ENCODE data around the gene LFNG. TPM values are rescaled to one million over a fixed set of nuclear protein-coding genes. Genes with fewer than 3 reads are reported as not detected.

The LFNG gene
- total and polyA plus RNA-seq, 2 donors (not counting 1 experiment from before 2014, with no cell fraction given) = 73.3 to 208 TPM

DNA sequence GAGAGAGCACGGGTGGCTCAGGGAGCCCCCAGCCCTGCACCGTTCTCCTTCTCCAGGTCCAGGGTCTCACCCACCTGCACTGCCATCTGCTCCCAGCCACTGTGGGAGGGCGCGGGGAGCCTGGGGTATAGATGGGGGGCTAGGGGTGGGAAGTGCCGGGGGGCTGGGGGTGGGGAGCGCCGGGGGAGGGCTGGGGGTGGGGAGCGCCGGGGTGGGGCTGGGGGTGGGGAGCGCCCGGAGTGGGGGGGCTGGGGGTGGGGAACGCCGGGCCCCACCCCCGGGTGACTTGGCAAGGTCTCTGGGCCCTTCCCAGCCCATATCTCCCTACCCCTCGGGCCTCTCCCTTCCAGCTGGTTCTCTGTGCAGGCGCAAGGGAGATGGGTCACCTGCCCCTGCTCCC, 43.3 kb upstream of the LFNG start, which contains the start of gene GRIFIN:
Gene GRIFIN (minus strand): TSS at position 101 of the 400 bp plus-strand sequence. CDS start 15 bp downstream, at position 86.
- no peak for ATAC-seq (ENCODE audit: low read depth)
- TF ChIP-seq, protein P1, sequence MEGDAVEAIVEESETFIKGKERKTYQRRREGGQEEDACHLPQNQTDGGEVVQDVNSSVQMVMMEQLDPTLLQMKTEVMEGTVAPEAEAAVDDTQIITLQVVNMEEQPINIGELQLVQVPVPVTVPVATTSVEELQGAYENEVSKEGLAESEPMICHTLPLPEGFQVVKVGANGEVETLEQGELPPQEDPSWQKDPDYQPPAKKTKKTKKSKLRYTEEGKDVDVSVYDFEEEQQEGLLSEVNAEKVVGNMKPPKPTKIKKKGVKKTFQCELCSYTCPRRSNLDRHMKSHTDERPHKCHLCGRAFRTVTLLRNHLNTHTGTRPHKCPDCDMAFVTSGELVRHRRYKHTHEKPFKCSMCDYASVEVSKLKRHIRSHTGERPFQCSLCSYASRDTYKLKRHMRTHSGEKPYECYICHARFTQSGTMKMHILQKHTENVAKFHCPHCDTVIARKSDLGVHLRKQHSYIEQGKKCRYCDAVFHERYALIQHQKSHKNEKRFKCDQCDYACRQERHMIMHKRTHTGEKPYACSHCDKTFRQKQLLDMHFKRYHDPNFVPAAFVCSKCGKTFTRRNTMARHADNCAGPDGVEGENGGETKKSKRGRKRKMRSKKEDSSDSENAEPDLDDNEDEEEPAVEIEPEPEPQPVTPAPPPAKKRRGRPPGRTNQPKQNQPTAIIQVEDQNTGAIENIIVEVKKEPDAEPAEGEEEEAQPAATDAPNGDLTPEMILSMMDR (IDR thresholded peaks at IDR 0.05) = no peak
- TF ChIP-seq EZH2 (IDR thresholded peaks at IDR 0.05; ENCODE audit: borderline replicate concordance, insufficient read depth, low read depth, low read length, poor library complexity, severe bottlenecking) = no peak
- no peaks in the 10 kb centered on the region for H3K27me3 Mint-ChIP-seq
- H3K4me3 Mint-ChIP-seq = peak within 1 kb of the TSS; percentile 41
- 79% methylated on average over 5 of the region's 16 CpGs for WGBS (ENCODE audit: insufficient coverage)
- ChIA-PET CTCF (interaction anchor here (1.0 kb wide), 1 partner anchor 45 kb away, joined by 3 read pairs; no protein-coding TSS in a partner anchor), POLR2A (interaction anchor here (0.6 kb wide), 1 partner anchor 60 kb away, joined by 3 read pairs; no protein-coding TSS in a partner anchor)
- H3K4me1 Mint-ChIP-seq = peaks cover 12% of the 10 kb centered on the region
- H3K9ac ChIP-seq (ENCODE audit: low read length) = peak within 1 kb of the TSS; percentile 4
- H3K27ac ChIP-seq (ENCODE audit: low read length in 2 of 2) = no peak within 1 kb of the TSS
- H3K79me2 ChIP-seq (ENCODE audit: control insufficient read depth, insufficient read depth, low read length) = no peaks in the 10 kb centered on the region
- peaks cover 14 to 17% of the 10 kb centered on the region in 2 donors for H3K4me1 ChIP-seq (ENCODE audit: control insufficient read depth in 2 of 2, insufficient read depth in 2 of 2, low read length in 2 of 2)
- H3K36me3 ChIP-seq (replicated peaks in 1 of 2; ENCODE audit: control extremely low read depth in 1 of 2, control insufficient read depth in 1 of 2, extremely low read depth in 1 of 2, insufficient read depth in 2 of 2, low read length in 1 of 2) = no peaks in the 10 kb centered on the region
- H3K4me2 ChIP-seq (replicated peaks; ENCODE audit: low read depth, low read length, poor library complexity, severe bottlenecking) = peak within 1 kb of the TSS; percentile 79
- intact Hi-C loops (cut with micrococcal nuclease) = loop anchor here (2.0 to 5.0 kb wide), 3 partner anchors 35 to 81 kb away; partner anchors contain the start of genes BRAT1, IQCE and LFNG
- H3K9me3 Mint-ChIP-seq (ENCODE audit: insufficient read depth) = no peaks in the 10 kb centered on the region
- H3K9me3 ChIP-seq (ENCODE audit: control extremely low read depth in 1 of 3, control insufficient read depth in 2 of 3, insufficient read depth in 1 of 3, low read length in 2 of 3) = no peaks in the 10 kb centered on the region
- H3K27me3 ChIP-seq (replicated peaks in 1 of 4; ENCODE audit: control extremely low read depth in 1 of 4, control insufficient read depth in 3 of 4, insufficient read depth in 4 of 4, low read length in 3 of 4) = peaks cover 0 to 9% (median 2%) of the 10 kb centered on the region in 4 experiments
- H2AFZ ChIP-seq (ENCODE audit: insufficient read depth, low read depth, low read length, poor library complexity, severe bottlenecking) = peak within 1 kb of the TSS; percentile 65
- no peaks in the 10 kb centered on the region for H4K20me1 ChIP-seq (ENCODE audit: control insufficient read depth, insufficient read depth, low read length, poor library complexity, severe bottlenecking)
- DNase-seq = no peak
- H3K27ac Mint-ChIP-seq = no peak within 1 kb of the TSS
- no peak within 1 kb of the TSS for H3K4me3 ChIP-seq (ENCODE audit: control extremely low read depth in 1 of 5, extremely low read depth in 1 of 5, insufficient read depth in 1 of 5, low read depth in 2 of 5, low read length in 4 of 5)

DNA sequence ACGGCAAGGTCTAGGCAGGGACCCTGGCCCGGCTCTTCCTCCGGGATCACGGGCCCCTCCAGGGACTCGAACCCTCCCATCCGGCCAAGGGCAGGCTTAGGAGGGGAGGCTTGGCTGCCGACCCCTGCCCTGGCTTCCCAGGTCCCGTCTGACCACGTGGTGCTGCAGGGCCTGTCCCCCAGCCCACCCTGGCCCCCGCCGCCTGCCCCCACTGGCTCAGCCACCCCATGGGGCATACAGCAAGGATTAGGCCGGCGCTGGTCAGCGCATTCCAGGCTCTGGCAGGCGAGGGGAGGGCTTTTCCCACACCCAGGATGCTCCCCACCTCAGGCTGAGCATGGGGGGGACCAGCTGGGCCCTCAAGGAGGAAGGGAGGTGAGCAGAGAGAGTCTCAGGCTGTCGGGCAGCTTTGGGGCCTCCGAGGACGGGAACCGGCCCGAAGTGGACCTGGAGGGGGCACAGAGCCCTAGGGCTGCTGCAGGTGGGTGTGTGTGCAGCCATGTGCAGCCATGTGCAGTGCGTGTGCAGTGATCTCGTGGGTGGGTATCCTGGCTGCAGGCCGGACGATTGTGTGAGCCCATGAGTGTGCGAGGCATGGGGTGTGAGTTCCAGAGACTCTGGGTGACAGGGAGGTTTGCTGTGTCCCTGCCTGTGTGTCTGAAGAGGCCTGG, 42.7 kb upstream of the LFNG start:
- Mint-ChIP-seq H3K9me3 (ENCODE audit: insufficient read depth) (no peaks in the 10 kb centered on the region), H3K4me1 (peaks cover 12% of the 10 kb centered on the region), H3K27ac (no peak overlapping the region), H3K4me3 (peak overlapping the region; percentile 41), H3K27me3 (no peaks in the 10 kb centered on the region)
- Histone ChIP-seq H3K9ac (ENCODE audit: low read length) (peak overlapping the region; percentile 4), H3K4me2 (replicated peaks; ENCODE audit: low read depth, low read length, poor library complexity, severe bottlenecking) (peak overlapping the region; percentile 79), H2AFZ (ENCODE audit: insufficient read depth, low read depth, low read length, poor library complexity, severe bottlenecking) (peak overlapping the region; percentile 65), H3K9me3 (ENCODE audit: control extremely low read depth in 1 of 3, control insufficient read depth in 2 of 3, insufficient read depth in 1 of 3, low read length in 2 of 3) (no peaks in the 10 kb centered on the region), H3K4me3 (ENCODE audit: control extremely low read depth in 1 of 5, extremely low read depth in 1 of 5, insufficient read depth in 1 of 5, low read depth in 2 of 5, low read length in 4 of 5) (no peak overlapping the region), H3K27me3 (replicated peaks in 1 of 4; ENCODE audit: control extremely low read depth in 1 of 4, control insufficient read depth in 3 of 4, insufficient read depth in 4 of 4, low read length in 3 of 4) (peaks cover 0 to 4% (median 2%) of the 10 kb centered on the region in 4 experiments), H3K27ac (ENCODE audit: low read length in 2 of 2) (no peak overlapping the region), H3K36me3 (replicated peaks in 1 of 2; ENCODE audit: control extremely low read depth in 1 of 2, control insufficient read depth in 1 of 2, extremely low read depth in 1 of 2, insufficient read depth in 2 of 2, low read length in 1 of 2) (no peaks in the 10 kb centered on the region), H3K79me2 (ENCODE audit: control insufficient read depth, insufficient read depth, low read length) (no peaks in the 10 kb centered on the region), H4K20me1 (ENCODE audit: control insufficient read depth, insufficient read depth, low read length, poor library complexity, severe bottlenecking) (no peaks in the 10 kb centered on the region), H3K4me1 (ENCODE audit: control insufficient read depth in 2 of 2, insufficient read depth in 2 of 2, low read length in 2 of 2) (peaks cover 14 to 17% of the 10 kb centered on the region in 2 donors)
- POLR2A ChIA-PET = interaction anchor here (0.6 kb wide), 1 partner anchor 59 kb away, joined by 3 read pairs; no protein-coding TSS in a partner anchor
- ATAC-seq (ENCODE audit: low read depth) (no peak), DNase-seq (no peak)
- no peak for TF ChIP-seq EZH2 (IDR thresholded peaks at IDR 0.05; ENCODE audit: borderline replicate concordance, insufficient read depth, low read depth, low read length, poor library complexity, severe bottlenecking)
- TF ChIP-seq, protein P1 (IDR thresholded peaks at IDR 0.05) = no peak
- intact Hi-C loops (cut with micrococcal nuclease) = loop anchor here (1.0 to 5.0 kb wide), 7 partner anchors 34 to 232 kb away; partner anchors contain the start of genes BRAT1, IQCE and LFNG
- CTCF ChIA-PET = no interaction called here
- WGBS (ENCODE audit: insufficient coverage) = 74% methylated on average over 19 of the region's 25 CpGs

Measured in B cell (primary cell).